Glomerular visceral epithelial cell (primary cell): ENCODE results near the gene DOCK4.
"Not testable (repeated sequence)": the region's sequence is repeated elsewhere in the genome, so short reads cannot be mapped to it uniquely, and the experiment has no call there.

Experiments used
- DNase-seq: peaks from one replicate; pipeline ENCODE4 v3.0.0-alpha.2; 2016; ENCODE audit errors: extremely low spot score

DOCK4 gene

DNA sequence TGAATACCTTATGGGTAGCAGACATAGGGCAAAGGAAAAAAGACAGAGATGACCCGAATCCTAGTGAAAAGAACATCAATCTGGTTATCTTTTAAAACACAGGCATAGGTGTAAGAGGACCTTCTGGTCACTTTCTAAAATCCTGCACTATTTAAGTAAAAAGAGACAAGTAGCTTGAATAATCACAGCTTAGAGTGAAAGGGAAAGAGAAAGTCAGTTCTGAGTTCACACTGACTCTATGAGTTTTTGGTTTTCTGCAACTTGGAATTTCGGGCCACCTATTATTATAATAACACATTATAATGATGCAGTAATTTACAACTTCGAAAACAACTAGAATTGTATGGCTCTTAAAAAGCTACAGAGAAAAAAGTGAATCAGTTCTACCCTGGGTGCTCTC lies 247.8 kb downstream of the DOCK4 start:
- DNase-seq, result no peak

DNA sequence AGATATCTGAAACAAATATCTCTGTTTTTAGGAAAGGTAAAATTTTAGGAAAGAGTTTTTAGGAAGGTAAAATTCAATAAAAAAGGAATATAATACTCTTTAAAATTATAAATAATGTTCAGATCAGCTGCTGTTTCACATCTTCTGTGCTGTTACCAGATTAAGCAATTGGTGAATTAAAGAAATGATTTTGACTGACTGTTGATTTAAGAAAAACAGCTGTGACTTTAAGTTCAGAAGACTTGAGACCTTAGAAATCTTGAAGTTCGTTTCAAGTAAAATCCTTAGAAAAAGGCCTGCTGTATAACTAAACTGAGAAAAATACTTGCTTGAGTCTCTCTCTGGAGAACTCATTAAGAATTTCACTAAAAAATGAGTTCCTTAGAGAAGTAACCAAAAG lies 250.6 kb downstream of the DOCK4 start:
- DNase-seq, result no peak

DNA sequence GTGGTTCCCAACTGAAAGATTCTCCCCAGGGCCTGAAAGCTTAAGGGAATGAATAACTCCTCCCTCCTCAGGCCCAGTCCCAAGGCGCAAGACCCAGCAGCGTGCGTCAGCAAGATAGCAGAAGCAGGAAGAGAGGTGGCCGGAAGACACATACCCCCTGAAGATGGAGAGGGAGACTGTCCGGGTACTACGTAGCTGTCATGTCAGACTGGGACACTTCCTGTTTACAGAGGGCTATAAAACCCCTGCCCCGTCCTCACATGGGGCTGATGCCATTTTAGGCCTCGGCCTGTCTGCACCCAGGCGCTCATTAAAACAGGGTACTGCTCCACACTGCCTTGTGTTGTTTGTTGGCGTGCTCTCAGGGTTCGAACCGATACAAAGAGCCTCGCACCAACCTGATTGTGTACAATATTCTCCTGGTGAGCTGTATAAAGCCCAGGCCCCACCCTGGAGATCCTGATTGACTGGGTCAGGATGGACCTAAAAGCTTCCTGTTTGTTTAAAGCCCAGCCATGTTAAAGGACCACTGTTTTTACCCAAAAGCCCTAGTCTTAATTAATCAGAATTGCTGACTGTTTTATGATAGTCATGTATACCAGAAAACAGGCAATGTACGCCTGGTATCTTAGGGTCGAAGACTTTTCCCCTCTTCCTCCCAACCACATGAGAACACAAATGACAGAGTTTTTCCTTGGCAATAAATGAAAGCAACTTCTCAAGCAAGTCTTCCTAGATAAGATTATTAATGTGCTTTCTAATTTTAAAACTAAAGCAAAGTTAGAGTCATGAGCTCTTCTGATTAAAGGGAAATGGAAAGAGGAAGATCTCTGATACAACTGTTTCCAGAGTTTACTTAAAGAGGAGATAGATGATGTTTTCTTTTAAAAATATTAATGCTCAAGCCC lies 251.5 kb downstream of the DOCK4 start:
- DNase-seq, result no peak

DNA sequence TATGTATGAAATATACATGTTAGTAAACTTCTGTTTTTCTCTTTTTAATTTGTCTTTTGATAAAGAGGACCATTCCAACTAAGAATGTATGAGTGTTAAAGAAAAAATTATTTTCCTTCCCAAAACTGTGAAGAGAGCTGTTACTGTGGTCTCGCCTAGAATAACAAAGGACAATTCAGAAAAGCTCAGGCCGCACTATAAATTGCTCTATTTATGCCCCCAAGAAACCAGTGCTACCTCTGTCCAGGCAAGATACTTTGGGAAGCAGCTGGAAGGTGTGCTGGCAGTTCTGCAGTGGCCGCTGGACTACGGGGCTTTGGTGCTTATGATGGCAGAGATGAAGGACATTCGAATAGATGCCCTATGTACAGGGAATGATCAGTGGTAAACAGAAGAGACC lies 252.1 kb downstream of the DOCK4 start:
- no peak for DNase-seq

DNA sequence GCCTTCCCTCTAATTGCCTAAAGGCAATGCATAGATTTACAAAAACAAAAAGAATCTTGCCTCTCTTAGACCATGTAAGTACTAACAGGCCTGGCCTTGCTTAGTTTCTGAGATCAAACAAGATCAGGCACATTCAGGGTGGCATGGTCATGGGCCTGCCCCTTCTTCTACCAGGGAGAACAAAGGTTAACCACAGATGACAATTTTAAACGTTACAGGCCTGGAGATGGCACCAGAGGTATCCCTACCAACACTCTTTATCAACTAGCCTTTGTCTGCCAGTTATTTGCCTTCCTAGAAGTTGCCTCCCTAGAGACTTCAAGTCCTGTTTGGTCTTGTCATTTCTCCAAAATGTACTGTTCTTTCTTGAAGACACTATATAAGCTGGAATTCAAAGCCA lies 252.6 kb downstream of the DOCK4 start:
- DNase-seq, result peak; percentile 20

DNA sequence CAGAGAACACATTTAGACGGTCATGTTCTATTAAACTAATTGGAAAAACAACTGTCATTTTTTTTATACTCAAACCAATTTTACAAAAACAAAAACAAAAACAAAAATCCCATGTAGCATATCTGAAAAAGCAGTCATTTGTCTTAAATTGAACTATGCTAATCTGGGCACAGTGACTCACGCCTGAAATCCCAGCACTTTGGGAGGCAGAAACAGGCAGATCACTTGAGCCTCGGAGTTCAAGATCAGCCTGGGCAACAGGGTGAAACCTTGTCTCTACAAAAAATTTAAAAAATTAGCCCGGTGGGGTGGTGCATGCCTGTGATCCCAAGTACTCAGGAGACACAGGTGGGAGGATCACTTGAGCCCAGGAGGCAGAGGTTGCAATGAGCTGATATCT lies 253.4 kb downstream of the DOCK4 start:
- DNase-seq, result no peak

DNA sequence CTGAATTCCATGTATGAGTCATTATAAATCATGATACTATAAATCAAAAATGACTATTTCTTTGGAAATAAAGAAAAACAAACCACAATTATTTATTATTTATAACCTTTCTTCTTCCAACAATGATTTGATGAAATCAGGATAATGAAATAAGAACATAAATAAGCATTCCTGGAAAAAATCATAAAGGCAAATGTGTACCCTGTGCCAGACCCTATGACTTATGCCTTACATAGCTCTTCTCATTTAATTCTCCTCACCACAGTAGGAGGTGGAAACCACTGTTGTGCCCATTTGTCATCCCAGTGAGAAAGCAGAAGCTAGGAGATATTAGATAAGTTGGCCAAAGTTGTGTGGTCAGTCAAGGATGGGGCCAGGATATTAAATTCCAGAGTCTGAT lies 255.1 kb downstream of the DOCK4 start:
- no peak for DNase-seq

DNA sequence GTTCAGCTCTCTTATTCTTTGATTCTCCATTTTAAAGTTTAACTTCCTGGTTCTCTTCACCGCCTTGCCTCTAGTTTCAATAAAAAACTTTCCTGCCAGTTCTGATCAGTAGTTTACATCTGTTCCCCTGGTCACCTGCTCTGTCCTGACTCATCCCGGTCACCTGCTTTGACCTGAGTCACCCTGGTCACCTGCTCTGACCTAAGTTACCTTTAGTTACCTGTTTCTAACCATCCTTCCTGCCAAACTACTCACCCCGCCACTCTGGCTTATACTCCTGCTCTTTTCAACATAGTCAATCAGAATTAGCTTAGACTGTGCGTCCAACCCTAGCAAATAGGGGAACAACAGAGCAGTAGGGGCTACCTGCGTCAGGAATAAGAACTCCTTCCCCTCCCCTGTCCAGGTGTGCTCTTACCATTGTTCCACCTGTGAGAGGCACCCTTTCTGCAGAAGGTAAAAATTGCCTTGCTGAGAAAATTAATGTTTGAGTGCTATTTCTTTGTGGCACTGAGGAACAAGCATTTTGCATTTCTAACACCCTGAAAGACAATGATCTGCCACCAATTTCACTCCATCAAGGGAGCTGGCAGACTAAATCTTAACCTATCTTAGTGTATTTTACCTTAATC lies 263.6 kb downstream of the DOCK4 start:
- no peak for DNase-seq

DNA sequence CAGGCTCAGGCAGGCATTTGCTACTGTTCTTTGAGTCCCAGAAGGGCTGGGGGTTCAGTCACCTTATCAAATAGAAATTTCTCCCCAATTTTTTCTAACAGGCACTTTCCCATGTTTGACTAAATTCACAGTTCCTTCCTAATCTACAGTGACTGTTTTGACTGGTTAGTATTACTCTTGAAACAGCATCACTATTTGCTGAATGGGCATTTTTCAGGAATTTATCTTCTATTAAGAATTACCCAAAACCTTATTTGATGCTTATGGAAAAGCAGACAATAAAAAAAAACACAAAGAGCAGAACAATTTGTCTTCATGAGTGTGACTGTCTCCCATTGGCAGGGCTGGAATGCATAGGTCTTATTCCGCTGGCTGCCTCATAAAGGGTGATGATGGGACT lies 269.0 kb downstream of the DOCK4 start:
- DNase-seq, result no peak

DNA sequence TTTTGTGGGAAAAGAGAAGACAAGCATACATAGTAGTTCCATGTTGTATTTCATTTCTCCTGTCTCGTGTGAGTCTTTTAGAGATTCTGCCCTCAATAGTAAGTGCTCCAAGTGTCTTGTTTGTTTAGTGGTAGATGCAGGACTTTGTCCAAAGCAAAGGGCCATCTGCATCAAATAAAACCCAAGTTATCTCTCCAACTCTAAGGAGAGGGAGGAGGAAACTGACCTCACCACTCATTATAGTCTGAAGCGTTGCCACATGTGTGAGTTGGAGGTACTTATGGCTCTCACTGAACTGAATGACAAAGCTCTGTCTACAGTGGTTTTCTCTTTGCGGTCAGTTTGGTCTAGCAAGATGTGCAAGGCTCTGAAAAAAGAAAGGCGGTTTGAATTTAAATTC lies 272.6 kb downstream of the DOCK4 start:
- DNase-seq, result no peak

DNA sequence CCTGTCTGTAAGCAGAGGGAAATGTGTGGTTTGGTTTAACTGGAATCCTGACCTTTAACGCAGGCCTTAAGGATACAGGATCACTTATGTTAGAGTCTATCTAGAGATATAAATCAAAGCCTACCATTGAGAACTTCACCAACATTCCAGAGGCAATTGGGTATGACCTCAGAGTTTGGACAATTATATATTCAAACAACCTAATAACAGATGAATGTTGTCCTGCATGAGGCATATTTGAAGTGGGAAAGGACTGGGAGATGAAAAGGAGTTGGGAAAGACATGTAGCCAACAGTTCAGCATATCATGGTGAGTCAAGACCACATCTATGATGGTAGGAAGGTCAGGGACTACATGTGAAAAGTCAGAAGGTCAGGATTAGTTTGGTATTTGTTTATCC lies 274.2 kb downstream of the DOCK4 start:
- no peak for DNase-seq

DNA sequence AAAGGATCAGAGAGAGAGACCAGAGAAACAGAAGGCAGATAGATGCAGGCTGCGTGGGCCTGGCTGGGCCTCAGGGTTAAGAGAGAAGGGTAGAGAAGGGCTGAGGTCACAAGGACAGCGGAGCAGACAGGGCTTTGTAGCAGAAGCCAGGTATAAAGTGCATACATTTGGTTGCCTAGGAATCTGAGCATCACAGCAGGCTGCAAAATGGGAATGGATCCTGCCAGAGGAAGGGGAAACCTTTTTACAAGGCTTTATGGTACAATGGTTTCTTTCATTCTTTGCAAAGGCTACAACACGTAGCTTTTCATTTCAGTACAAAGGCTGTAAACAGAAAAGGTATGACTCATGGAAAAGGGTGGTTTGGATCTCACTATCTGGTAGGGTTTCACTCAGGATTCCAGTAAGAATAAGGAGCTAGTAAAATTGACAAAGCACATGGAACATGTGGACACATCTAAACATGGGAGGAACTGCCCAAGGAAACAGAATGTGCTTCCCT lies 275.1 kb downstream of the DOCK4 start:
- no peak for DNase-seq

DNA sequence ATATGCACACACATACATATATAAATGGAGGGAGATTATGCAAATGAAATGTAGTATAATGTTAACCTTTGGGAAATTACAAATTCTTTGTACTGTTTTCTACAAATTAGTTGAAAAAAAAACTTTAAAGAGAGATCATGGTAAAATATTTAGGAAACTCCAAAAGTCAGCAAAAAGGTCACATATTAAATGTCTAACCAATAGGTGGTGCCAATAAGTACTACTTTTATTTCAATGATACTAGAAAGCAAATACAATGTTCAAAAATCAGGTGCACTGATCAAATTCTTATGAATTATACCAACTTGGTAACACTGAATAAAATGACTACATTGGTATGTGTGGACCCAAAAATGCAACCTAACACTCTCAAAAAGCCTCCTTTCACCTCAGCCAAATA lies 276.9 kb downstream of the DOCK4 start:
- no peak for DNase-seq

DNA sequence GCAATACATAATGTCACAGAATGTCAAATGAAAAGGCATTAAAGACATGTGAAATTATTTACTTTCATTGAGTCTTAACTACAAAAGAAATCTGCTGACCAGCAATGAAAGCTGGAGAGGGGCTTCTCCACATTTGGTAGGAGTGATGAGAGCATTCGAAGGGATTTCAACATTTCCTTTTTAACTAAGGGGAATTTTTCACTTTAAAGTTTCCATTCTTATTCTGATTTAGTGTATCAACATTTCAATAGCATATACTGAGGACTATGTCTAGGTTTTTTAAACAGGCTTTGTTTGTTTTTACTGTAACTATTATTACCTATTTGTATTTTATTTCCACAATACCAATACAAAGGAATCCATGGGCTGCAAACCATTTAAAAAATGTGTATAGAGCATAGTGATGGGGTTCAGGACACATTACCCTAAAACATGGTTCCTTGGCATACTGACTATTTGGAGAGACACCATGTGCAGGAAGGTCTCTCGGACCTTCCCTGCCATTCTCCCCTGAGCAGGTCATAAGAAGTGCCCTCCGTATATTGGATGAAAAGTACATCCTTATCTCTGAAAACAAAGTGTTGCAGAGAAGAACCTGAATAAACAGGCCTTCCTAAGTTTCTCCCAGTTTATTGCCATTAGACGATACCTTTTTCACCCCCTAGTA lies 278.7 kb downstream of the DOCK4 start:
- no peak for DNase-seq

DNA sequence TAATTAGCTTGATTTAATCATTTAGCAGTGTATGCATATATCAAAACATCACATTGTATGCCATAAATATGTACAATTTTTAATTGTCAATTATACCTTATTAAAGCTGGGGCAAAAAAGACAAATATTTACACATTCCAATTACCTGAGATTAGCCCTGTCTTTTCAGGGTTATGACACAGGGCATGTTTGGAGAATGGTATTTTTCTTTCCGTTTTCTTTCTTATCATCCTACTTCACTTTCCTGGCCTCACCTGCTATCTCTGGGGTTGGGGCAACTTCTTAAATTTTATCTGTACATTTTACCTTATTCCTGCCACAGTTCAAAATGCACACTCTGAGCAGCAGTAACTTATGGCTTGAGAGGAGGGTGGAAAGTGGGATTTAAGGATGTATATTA lies 285.9 kb downstream of the DOCK4 start:
- DNase-seq, result no peak

DNA sequence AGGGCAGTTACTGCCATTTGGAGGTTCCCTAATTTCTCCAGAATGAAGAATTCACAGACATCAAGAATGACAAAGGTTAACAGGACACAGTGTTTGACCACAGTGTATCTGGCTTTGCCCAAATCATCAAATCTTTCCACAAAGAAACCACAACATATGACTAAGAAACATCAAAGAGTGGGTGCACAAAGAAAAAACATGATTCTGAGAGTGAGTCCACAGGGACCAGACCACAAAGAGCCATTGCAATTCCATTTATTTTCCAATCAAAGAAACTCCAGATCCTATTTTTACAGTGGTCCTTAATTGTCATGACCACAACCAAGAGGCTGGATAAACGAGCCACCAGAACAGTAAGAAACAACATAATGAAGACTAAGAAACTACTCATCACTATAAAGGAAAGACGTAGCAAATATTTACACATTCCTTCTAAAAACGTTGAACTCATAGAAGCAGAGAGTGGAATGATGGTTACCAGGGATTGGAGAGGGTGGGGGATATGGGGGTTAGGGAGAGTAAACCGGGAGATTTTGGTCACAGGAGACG lies 286.5 kb downstream of the DOCK4 start:
- peak; percentile 66 for DNase-seq

DNA sequence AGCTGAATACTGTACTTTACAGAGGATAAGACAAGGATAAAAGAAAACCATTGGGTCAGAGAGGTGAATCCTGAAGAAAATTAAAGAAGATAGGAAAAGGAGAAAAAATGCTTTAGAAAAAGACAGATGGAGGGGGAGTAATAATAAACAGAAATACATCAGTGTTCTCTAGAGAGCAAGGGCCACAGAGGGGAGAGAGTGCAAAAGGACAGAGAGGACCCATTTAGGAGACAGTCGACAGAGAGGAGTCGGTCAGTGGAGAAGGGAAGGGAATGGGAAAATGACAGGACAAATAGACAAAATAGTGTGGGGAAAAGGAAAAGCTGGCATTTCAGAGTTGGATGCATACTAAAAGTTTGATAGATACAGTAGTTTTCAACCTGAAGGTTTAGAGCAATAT lies 287.0 kb downstream of the DOCK4 start:
- DNase-seq, result no peak

DNA sequence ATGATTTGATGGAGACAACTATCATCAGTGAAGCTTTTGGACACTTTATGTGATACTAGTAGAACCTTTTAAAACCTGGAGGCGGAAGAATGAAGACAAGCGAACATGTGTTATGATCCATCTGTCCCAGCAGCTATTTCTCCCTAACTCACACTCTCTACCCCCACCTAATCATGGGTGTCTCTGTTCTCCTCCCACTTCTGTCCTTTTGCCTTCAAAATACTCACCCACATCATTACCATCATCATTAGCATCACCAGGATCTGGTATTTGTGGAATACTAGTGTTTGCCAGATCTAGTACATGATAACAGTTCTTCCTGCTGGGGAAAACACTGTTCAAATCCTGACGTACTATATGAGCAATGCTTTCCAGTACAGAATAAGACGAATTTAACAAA lies 287.7 kb downstream of the DOCK4 start:
- DNase-seq, result no peak

DNA sequence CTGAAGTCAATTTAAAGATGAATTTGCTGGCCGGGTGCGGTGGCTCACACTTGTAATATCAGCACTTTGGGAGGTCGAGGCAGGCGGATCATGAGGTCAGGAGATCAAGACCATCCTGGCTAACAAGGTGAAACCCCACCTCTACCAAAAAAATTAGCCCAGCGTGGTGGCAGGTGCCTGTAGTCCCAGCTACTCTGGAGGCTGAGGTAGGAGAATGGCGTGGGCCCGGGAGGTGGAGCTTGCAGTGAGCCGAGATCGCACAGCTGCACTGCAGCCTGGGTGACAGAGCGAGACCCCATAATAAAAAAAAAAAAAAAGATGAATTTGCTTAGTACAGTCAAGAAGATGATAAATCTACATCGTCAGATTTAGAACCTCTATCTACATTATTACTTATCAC lies 288.8 kb downstream of the DOCK4 start:
- DNase-seq, result not testable (repeated sequence)

DNA sequence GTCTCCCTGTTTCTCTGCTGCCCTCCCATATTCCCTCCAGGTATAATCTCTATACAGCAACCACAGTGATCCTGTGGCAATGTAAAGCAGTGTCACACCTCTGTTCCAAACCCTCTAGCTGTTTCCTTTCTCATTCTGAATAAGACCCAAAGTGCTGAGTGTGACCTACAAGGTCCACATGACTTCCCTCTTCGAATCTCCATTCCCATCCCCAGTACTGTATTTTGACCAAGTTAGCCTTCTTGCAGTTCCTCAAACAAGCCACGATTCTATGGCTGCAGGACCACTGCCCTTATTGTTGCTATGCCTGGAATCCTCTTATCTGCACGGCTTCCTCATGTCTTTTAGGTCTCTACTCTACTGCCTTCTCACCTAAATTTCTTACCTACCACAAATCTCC lies 291.9 kb downstream of the DOCK4 start:
- DNase-seq, result no peak

DNA sequence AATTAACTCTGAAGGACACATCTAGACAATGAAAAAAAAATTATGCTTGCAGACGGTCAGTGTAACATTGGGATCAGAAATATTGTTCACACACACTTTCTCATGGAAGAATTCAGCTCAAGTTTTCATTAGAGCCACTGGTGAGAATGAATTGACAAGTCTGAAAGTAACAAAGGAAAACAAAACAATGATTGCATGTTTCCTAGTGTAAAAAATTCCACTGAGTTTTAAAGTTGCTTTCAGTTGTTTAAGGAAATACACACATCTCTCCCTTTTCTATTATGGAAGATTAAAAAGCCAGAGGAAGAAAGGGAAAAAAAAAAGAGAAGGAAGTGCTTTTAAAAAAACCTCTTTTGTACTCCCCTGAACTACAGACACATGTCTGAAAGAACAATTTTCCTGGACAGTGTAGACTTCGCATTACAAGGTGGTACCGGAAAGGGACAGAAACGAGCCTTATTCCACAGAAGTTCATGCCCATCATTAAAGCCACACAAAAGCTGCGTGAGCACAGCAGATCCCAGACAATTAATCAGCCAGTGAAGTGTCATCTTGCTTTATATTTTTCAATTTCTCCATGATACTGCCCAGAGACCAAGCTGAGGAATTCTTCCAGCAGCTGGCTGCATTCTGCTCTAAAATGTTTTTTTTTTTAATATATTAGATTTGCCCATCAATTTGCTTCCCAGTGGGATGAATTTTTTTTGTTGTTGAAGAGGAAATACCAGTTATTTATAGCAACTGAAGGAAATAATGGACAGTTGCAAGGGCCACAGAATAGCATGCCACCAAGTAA lies 294.8 kb downstream of the DOCK4 start:
- no peak for DNase-seq

DNA sequence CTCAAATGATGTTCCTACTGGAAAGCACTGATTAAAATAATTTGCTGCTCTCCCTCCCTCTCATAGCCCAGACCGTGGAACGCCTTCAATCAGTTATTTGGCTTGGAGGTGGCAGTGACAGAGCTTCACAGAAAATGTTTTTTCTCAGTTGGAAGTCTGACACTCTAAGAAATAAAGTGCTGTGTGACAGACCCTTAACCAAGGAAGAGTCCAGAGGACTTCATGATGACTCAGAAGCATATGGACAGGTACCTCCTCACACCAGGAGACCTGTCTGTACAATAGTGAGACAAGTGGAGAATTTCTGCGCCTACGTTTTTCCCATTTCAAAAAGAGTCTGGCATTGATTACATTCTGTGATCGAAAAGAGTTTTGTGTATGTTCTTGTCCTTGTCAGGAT lies 295.5 kb downstream of the DOCK4 start:
- no peak for DNase-seq
